ENCODE measurements around the gene SLC25A10. TPM values are rescaled to one million over a fixed set of nuclear protein-coding genes. Genes with fewer than 3 reads are reported as not detected.

SLC25A10 gene
- total RNA-seq, 1 donor from 2014 or later, result 33.1 TPM

GRCh38 chr17:81706232-81706611, 5.9 kb upstream of the SLC25A10 start:
- DNase-seq (ENCODE audit: low spot score), result no peak

- DNase-seq (ENCODE audit: low spot score), result no peak
Measured at GRCh38 chr17:81706757-81707624, 5.1 kb upstream of the SLC25A10 start.

- no peak for DNase-seq (ENCODE audit: low spot score)
Measured at GRCh38 chr17:81707725-81708646, 4.1 kb upstream of the SLC25A10 start.

GRCh38 chr17:81708739-81709185, 3.3 kb upstream of the SLC25A10 start:
- DNase-seq (ENCODE audit: low spot score), result no peak

- DNase-seq (ENCODE audit: low spot score), result no peak
Measured at GRCh38 chr17:81710514-81711308, 1.4 kb upstream of the SLC25A10 start.

GRCh38 chr17:81712468-81713003, 452 bp downstream of the SLC25A10 start:
- no peak for DNase-seq (ENCODE audit: low spot score)

- DNase-seq (ENCODE audit: low spot score), result no peak
Measured at GRCh38 chr17:81713004-81713555, 996 bp downstream of the SLC25A10 start.

- DNase-seq (ENCODE audit: low spot score), result no peak
Measured at GRCh38 chr17:81713556-81714411, 1.7 kb downstream of the SLC25A10 start.

GRCh38 chr17:81714412-81715106, 2.5 kb downstream of the SLC25A10 start:
- DNase-seq (ENCODE audit: low spot score), result no peak

GRCh38 chr17:81715107-81715871, 3.2 kb downstream of the SLC25A10 start:
- DNase-seq (ENCODE audit: low spot score), result no peak

- no peak for DNase-seq (ENCODE audit: low spot score)
Measured at GRCh38 chr17:81715872-81716673, 4.0 kb downstream of the SLC25A10 start.

- DNase-seq (ENCODE audit: low spot score), result no peak
Measured at GRCh38 chr17:81716674-81716996, 4.6 kb downstream of the SLC25A10 start.

GRCh38 chr17:81717049-81717765, 5.1 kb downstream of the SLC25A10 start:
- DNase-seq (ENCODE audit: low spot score), result no peak

GRCh38 chr17:81717766-81718089, 5.6 kb downstream of the SLC25A10 start:
- no peak for DNase-seq (ENCODE audit: low spot score)

GRCh38 chr17:81719410-81720266, 7.6 kb downstream of the SLC25A10 start:
- no peak for DNase-seq (ENCODE audit: low spot score)

- no peak for DNase-seq (ENCODE audit: low spot score)
Measured at GRCh38 chr17:81720267-81721071, 8.4 kb downstream of the SLC25A10 start.

All from ureter (tissue), 1 donor.